Measurements from ENCODE around the gene CSNK2A2.

The CSNK2A2 gene

GRCh38 chr16:58200004-58200797, 2.3 kb upstream of the CSNK2A2 start:
- in situ Hi-C loops (cut with MboI; ENCODE audit: low sequenced_read_pairs): no loop called here

DNA sequence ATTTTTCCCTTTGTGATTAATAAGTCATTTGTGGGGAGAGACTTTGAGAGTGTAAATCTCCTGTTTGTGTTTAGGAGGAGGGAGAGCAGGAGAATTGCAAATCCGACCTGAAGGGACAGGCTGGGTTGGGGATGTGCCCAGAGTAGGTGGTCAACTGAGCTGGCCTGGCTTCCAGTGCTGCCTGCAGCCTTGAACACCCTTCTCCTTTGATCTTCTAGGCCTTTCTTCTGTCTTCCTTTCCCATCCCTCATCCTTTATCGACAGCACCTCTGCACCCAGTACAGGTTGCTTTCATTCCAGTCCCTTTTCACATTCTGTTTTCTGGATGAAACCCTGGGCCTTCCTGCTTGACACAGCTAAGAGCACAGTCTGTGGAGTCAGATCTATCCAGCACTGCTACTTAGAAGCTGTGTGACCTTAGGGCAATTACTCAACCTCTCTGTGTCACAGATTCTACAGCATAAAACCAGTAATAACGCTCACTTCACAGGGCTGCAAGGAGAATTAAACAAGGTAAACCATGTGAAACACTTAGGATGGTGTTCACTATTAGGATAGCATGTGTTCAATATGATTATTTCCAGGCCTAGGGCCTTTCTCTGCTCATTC, 1.0 kb upstream of the CSNK2A2 start:
- in situ Hi-C loops (cut with MboI; ENCODE audit: low sequenced_read_pairs): no loop called here

DNA sequence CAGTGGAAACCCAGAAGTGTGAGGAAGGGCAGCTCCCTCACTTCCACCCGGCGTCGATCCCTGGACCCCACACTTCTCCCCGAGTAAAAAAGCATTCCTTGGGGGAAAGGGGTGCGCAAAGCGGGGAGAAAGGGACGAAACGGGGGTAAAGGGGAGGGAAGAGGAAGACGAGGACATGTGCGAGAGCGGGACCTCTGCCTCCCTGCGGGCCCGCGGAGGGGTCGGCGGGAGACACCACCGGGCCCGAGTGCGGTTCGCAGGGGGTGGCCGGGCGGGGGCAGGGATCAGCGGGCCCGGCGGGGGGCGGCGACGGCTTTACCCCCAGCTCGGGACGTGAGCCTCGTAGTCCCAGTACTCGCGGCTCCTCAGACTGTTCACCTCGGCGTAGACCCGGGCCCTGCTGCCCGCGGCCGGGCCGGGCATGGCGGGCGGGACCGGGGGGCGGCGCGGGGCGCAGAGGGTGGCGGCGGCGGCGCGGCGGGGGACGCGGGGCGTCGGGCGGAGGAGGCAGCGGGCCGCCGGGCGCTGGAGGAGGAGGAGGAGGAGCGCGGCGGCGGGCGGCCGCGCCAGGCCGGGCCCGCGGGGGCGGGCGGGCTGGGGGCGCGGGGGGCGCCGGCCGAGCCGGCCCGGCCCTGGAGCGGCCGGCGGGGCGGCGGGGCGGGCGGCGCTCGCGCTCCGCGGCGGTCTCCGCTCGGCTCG, 443 bp downstream of the CSNK2A2 start:
- in situ Hi-C loops (cut with MboI; ENCODE audit: low sequenced_read_pairs): no loop called here

DNA sequence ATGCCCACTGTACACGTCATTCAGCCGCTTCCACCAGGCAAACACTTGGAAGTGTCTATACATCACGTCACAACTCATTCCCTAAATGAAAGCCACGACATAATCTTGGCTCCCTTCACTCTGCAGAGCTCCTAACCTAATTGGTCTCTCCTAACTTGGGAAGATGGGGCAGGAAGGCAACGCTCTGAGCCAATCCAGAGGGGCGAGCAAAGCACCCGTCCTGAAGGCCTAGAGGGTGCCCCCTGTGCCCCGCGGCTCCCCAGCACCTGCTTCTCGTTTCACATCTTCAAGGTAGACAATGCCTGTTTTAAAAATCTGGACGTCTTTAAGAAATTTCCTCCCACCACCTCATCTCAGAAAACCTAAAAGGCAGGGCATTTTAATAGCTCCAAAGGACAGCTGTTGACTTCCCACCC, 1.0 kb downstream of the CSNK2A2 start:
- in situ Hi-C loops (cut with MboI; ENCODE audit: low sequenced_read_pairs): no loop called here

GRCh38 chr16:58195771-58196170, 2.1 kb downstream of the CSNK2A2 start:
- in situ Hi-C loops (cut with MboI; ENCODE audit: low sequenced_read_pairs): no loop called here

- in situ Hi-C loops (cut with MboI; ENCODE audit: low sequenced_read_pairs): no loop called here
Observed at GRCh38 chr16:58195344-58195743, 2.6 kb downstream of the CSNK2A2 start.

- in situ Hi-C loops (cut with MboI; ENCODE audit: low sequenced_read_pairs): no loop called here
Observed at GRCh38 chr16:58194790-58195189, 3.1 kb downstream of the CSNK2A2 start.

DNA sequence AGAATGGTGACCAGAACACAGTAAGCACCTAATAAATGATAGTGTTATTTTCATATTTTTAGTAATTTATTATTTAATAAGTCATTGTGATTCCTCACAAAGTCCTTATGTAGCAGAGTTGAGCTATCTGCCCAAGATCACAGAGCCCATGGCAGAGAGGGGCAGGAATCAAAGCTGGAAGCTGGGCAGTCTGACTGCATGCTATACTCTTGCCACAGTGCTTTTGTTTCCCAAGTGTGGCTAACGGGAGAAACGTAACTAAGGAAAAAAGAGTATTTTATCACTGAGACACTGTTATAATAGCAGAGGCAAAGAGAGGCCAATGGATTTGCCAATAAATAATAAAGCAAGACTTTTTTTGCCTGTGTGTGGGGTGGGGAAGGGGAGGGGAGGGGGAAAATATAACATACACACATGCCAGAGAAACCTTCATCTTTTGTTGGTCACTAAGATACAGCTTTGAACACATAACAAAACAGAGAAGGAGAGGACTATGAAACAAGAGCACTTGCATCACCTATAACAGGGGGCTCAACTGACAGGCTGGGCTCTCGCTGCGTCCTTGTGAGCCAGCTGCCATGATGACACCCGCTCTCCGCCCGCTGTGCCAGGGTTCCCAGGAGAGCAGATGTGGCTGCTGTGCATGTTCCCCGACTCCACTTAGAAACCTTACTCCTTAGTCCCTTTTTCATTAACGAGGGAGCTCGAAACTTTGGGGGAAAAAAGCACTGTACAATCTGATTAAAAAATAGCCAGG, 10.1 kb downstream of the CSNK2A2 start:
- in situ Hi-C loops (cut with MboI; ENCODE audit: low sequenced_read_pairs): no loop called here

DNA sequence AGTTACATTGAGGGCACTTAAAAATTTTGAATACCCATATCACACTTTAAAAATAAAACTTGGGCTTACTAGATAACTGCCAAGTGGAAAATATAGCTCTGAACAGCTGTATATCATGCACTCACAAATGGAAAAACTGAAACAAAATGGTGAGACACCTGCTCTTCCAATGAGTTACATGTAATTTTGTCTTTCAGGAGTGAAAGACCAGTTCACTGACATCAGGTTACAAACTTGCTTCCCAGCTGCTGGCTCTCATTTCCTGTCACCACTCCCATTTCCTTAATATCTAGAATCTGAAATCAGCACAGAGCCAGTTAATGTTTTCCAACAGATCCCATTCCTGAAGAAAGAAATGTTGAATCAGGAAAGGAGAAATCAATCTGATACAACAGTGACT, 10.8 kb downstream of the CSNK2A2 start:
- in situ Hi-C loops (cut with MboI; ENCODE audit: low sequenced_read_pairs): no loop called here

DNA sequence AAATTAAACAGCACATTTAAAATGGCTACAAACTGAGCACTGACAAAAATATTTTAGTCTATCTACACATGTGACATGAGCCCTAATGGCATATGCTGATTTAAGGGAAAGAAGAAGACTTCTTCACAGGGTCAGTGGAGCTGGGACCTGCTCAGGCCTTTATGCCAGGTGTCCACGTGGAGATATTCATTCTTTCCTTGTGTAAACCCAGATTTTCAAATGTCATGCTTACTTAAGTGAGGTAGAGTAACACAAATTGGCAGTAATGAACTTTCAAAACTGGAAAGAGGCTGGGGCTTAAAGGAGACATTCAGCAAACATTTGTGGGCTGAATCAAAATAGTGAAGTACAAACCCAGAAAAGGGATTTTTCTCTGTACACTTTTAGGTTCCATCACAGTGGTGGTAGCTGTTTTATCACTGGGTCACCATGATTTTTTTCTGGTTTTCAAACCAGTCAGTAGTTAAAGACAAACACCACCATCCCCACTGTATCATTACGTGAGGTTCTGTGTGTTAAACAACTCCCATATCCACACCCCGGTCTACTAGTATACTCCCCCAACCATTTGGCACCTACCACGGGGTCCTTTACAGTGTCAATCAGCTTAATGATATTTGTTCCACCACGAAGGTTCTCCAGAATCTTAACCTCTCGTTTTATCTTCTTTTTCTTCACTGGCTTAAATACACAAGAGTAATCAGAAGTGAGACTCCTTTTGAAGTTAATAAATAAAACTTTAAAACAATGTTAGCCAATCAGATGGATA, 11.5 kb downstream of the CSNK2A2 start:
- in situ Hi-C loops (cut with MboI; ENCODE audit: low sequenced_read_pairs): no loop called here

- in situ Hi-C loops (cut with MboI; ENCODE audit: low sequenced_read_pairs): no loop called here
Observed at GRCh38 chr16:58177353-58177710, 20.6 kb downstream of the CSNK2A2 start.

- in situ Hi-C loops (cut with MboI; ENCODE audit: low sequenced_read_pairs): no loop called here
Observed at GRCh38 chr16:58176608-58177352, 21.1 kb downstream of the CSNK2A2 start.

- in situ Hi-C loops (cut with MboI; ENCODE audit: low sequenced_read_pairs): no loop called here
Observed at GRCh38 chr16:58170223-58170622, 27.7 kb downstream of the CSNK2A2 start.

DNA sequence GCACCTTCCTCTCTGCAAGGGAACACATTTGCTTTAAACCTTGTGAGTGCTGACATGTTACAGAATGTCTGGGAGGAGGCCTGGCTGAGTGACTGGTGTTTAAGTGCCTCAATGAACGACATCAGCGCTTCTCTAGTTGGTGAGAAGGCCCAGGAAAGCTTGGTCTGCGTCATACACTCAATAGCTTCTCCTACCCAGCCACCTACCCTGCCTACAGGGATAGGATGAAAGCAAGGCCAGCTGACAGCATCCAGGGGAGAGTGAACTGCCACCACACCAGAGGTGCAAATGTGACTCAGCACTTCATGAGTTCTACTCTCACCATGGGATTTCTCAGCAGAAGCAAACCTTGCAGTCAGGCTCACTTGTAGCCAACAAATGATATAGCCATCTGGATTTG, 37.1 kb downstream of the CSNK2A2 start:
- in situ Hi-C loops (cut with MboI; ENCODE audit: low sequenced_read_pairs): no loop called here

DNA sequence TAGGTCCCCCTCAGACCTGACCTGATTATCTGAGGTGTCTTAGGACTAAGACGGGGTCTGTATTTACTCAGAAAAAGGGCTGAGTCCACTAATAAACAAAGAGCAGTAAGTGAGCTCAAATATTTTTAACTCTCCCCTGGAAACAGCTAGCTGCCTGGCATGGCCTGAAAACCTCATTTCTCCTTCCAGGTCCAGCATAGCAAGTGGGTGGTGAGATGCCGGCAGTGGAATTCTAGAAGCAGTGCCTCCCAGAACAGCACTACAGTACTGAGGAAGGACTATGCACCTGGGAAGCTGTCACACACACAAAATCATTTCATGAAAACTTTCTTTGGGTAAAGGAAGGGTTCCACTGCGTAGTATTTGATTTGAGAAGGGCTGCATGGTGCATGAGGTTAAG, 39.2 kb downstream of the CSNK2A2 start:
- in situ Hi-C loops (cut with MboI; ENCODE audit: low sequenced_read_pairs): no loop called here

GRCh38 chr16:58157951-58158540, 39.9 kb downstream of the CSNK2A2 start:
- in situ Hi-C loops (cut with MboI; ENCODE audit: low sequenced_read_pairs): no loop called here

GRCh38 chr16:58157239-58157638, 40.7 kb downstream of the CSNK2A2 start:
- in situ Hi-C loops (cut with MboI; ENCODE audit: low sequenced_read_pairs): no loop called here

- in situ Hi-C loops (cut with MboI; ENCODE audit: low sequenced_read_pairs): no loop called here
Observed at GRCh38 chr16:58155839-58156238, 42.1 kb downstream of the CSNK2A2 start.

DNA sequence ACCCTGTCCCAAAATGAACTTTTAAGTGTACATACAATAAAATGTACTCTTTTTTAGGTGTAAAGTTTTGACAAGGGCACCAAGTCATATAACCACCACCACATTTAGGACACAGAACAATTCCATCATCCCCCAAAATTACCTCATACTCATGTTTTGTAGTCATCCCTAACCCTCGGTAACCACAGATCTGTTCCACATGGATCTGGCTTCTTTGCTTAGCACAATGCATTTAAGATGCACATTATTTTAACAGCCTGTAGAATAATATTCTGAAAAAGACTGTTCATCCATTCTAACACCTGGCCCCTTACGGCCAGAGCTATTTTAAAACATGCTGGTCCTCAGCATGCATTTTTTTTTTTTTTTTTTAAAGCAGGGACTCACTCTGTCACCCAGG, 43.6 kb downstream of the CSNK2A2 start:
- in situ Hi-C loops (cut with MboI; ENCODE audit: low sequenced_read_pairs): no loop called here
